ENCODE results near the gene TMEM131L. TPM values are rescaled to one million over a fixed set of nuclear protein-coding genes. Genes with fewer than 3 reads are reported as not detected.

The TMEM131L gene
- total RNA-seq, 3 donors from 2014 or later = 5.9 to 9.8 (median 6.7) TPM

DNA sequence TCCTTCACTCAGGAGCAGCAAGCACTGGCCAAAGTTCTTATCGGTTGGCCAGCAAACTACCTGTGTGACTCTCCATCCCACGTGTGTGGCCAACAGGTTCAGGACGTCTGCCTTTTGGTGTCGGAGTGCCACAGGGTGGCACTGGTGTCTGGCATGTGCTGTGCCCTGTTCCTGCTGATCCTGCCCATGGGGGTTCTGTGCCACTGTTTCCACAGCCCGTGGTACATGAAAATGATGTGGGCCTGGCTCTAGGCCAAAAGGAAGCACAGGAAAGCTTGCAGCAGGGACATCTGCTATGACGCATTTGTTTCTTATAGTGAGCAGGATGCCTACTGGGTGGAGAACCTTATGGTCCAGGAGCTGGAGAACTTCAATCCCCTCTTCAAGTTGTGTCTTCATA is 213.3 kb downstream of the TMEM131L start:
- Histone ChIP-seq H3K36me3 (ENCODE audit: low read depth) (no peaks in the 10 kb centered on the region), H3K9me3 (no peaks in the 10 kb centered on the region), H3K4me3 (no peak overlapping the region), H3K4me1 (ENCODE audit: low read depth) (peaks cover 8% of the 10 kb centered on the region)
- DNase-seq (no peak), ATAC-seq (no peak)
- intact Hi-C loops (cut with DNase I, micrococcal nuclease) = no loop called here
- TF ChIP-seq, protein P1, sequence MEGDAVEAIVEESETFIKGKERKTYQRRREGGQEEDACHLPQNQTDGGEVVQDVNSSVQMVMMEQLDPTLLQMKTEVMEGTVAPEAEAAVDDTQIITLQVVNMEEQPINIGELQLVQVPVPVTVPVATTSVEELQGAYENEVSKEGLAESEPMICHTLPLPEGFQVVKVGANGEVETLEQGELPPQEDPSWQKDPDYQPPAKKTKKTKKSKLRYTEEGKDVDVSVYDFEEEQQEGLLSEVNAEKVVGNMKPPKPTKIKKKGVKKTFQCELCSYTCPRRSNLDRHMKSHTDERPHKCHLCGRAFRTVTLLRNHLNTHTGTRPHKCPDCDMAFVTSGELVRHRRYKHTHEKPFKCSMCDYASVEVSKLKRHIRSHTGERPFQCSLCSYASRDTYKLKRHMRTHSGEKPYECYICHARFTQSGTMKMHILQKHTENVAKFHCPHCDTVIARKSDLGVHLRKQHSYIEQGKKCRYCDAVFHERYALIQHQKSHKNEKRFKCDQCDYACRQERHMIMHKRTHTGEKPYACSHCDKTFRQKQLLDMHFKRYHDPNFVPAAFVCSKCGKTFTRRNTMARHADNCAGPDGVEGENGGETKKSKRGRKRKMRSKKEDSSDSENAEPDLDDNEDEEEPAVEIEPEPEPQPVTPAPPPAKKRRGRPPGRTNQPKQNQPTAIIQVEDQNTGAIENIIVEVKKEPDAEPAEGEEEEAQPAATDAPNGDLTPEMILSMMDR (IDR thresholded peaks at IDR 0.05) = no peak

DNA sequence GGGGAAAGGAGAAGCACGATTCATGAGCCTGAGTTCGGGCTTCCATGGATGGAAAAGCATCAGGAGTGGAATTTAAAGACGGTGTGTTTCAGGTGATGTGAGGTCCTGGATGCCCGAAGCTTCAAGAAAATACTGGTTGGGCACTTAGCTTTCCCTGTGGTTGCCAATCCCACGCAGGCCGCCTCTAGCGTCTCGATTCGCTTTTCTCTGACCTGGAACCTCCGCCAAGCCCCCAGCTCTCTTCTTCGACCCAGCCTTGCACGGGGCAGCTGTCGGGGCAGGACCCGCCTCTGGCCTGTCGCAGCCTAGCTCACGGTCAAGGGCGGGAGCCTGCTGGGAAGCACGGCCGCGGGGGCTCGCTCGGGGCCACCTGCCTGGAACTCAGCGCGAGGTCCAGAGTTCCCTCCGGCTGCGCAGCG is 217.6 kb downstream of the TMEM131L start:
- intact Hi-C loops (cut with DNase I, micrococcal nuclease) = no loop called here
- H3K9me3 ChIP-seq = peaks cover 10% of the 10 kb centered on the region
- peak; percentile 7 for ATAC-seq
- peak overlapping the region; percentile 13 for H3K4me3 ChIP-seq
- H3K36me3 ChIP-seq (ENCODE audit: low read depth) = no peaks in the 10 kb centered on the region
- H3K4me1 ChIP-seq (ENCODE audit: low read depth) = peaks cover 14% of the 10 kb centered on the region
- no peak for DNase-seq
- TF ChIP-seq, protein P1 (IDR thresholded peaks at IDR 0.05) = no peak

DNA sequence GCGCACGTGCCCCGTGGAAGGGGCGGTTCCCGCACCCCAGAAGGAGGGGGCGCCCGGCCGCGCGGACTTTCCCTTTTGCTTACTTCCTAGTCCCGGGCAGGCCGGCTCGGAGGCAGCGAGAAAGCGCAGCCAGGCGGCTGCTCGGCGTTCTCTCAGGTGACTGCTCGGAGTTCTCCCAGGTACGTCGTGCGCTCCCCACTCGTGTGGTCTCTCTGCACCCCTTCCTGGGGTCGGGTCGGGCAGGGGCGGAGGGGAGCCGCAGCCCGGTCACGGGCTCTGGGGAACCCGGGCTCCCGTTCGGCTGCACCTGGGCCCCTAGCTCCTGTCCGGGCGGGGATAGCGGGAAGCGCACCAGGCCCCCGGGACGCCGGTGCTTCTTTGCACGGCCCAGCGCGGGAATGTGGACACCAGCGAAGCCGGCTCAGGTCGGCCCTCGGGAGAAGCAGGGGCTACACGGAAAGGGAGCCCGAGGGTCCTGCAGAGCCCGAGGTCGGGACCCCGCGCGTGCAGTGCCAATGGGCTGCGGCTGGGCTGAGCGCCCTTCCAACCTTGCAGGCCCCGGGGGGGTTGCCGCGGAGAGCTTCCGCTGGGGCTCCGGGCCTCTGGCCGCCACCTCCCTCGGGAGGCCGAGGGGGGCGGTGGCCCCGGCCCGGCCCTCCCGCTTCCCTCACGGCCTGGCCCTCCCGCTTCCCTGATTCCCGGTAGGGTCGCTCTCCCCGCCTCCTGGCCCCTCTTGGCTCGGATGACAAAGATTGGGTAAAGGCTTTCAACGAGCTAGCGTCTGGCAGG is 218.2 kb downstream of the TMEM131L start, which contains the start of gene TLR2:
Gene TLR2, plus strand, starts transcription at position 99 of the 789 bp plus-strand sequence. CDS start 18,628 bp downstream, outside the sequence.
- H3K4me1 ChIP-seq (ENCODE audit: low read depth) = peaks cover 14% of the 10 kb centered on the region
- ATAC-seq = peak; percentile 95
- H3K9me3 ChIP-seq = peaks cover 17% of the 10 kb centered on the region
- peak within 1 kb of the TSS; percentile 13 for H3K4me3 ChIP-seq
- no peaks in the 10 kb centered on the region for H3K36me3 ChIP-seq (ENCODE audit: low read depth)
- TF ChIP-seq, protein P1 (IDR thresholded peaks at IDR 0.05) = no peak
- intact Hi-C loops (cut with DNase I, micrococcal nuclease) = no loop called here
- DNase-seq = peak; percentile 69 to 86 (median 82)

DNA sequence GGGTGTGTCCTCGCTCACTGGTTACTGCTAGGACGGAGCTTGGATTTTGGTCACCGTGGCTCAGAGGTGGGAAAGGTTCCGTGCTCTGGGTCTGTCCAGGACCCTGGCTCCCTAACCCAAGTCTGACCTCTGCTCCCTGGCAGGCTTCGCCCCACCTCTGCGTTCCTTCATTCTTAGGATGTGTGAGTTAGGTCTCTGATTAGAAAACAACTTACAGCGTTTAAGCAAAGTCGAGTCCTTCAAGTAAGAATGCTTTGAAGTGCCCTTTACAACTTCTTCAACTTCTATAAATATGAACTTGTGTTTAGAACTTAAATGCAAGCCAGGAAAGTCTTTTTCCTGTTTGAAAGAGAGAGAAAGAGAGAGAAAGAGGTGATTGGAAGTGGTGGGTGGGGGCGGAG is 218.8 kb downstream of the TMEM131L start:
- Histone ChIP-seq H3K36me3 (ENCODE audit: low read depth) (no peaks in the 10 kb centered on the region), H3K9me3 (peaks cover 20% of the 10 kb centered on the region), H3K4me1 (ENCODE audit: low read depth) (peaks cover 14% of the 10 kb centered on the region), H3K4me3 (no peak overlapping the region)
- DNase-seq = peak in 1 of 3 donors; percentile 51
- ATAC-seq = peak; percentile 53
- intact Hi-C loops (cut with DNase I, micrococcal nuclease) = no loop called here
- TF ChIP-seq, protein P1 (IDR thresholded peaks at IDR 0.05) = no peak

Other genes with a start within 250 kb of the TMEM131L start
- gene MND1, start 121.7 kb upstream of the TMEM131L start, total RNA-seq = 1 to 10 TPM; 1.4 to 5.3 (median 1.6) TPM
- 10 to 100 TPM in 1 of 3 donors, 1 to 10 TPM in 2; 2.0 to 12.9 (median 7.7) TPM for gene TLR2, start 217.9 kb downstream of the TMEM131L start, total RNA-seq

Data from mucosa of descending colon (tissue), 3 donors.